ENCODE results near the gene G6PC3. TPM values are rescaled to one million over a fixed set of nuclear protein-coding genes. Genes with fewer than 3 reads are reported as not detected.
"Not testable (repeated sequence)": the region's sequence is repeated elsewhere in the genome, so short reads cannot be mapped to it uniquely, and the experiment has no call there.

G6PC3 gene
- total RNA-seq, 1 donor from 2014 or later = 16.6 TPM

- H3K4me3 ChIP-seq = no peak overlapping the region
- no peak overlapping the region for H3K27ac ChIP-seq
These were observed 48.5 kb downstream of the G6PC3 start for GRCh38 chr17:44119062-44119461.

DNA sequence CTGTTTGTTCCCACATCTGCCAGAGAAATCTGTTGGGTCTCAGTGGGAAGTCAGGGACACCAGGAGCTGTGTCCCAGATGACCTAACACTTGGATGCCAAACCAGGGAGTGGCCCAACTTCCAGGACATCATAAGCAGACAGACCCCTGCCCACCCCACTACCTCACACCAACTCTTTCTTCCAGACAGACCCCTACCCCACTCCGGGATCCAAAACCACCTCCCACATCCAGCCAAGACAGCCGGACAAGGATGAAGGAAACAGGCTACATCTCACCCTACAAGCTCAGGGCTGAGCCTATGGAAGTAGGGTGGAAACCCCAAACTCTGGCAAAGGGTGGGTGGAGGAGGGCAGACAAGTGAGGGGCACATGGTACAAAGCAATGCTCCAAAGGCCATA, 49.3 kb downstream of the G6PC3 start:
- H3K36me3 Mint-ChIP-seq = peaks cover 3% of the 10 kb centered on the region
- Histone ChIP-seq H3K4me1 (peaks cover 40% of the 10 kb centered on the region), H3F3A (ENCODE audit: low read depth) (peaks cover 43% of the 10 kb centered on the region), H3K79me2 (ENCODE audit: low read depth) (peaks cover 42% of the 10 kb centered on the region), H3K4me2 (no peak overlapping the region), H3K36me3 (no peaks in the 10 kb centered on the region), H2AFZ (replicated peaks) (no peak overlapping the region), H3K9me3 (ENCODE audit: low read depth) (no peaks in the 10 kb centered on the region), H4K20me1 (ENCODE audit: low read depth) (peaks cover 80% of the 10 kb centered on the region), H3K27ac (no peak overlapping the region), H3K9ac (no peak overlapping the region), H3K27me3 (peaks cover 4% of the 10 kb centered on the region), H3K4me3 (no peak overlapping the region)
- DNase-seq (ENCODE audit: low spot score) = no peak
- peaks cover 4% of the 10 kb centered on the region for H3K27me3 Mint-ChIP-seq (ENCODE audit: insufficient read depth, low read depth)
- H3K9me3 Mint-ChIP-seq = no peaks in the 10 kb centered on the region
- H3K4me3 Mint-ChIP-seq = peak overlapping the region; percentile 65
- no peak for TF ChIP-seq EZH2 (IDR thresholded peaks at IDR 0.05)
- TF ChIP-seq, protein P1, sequence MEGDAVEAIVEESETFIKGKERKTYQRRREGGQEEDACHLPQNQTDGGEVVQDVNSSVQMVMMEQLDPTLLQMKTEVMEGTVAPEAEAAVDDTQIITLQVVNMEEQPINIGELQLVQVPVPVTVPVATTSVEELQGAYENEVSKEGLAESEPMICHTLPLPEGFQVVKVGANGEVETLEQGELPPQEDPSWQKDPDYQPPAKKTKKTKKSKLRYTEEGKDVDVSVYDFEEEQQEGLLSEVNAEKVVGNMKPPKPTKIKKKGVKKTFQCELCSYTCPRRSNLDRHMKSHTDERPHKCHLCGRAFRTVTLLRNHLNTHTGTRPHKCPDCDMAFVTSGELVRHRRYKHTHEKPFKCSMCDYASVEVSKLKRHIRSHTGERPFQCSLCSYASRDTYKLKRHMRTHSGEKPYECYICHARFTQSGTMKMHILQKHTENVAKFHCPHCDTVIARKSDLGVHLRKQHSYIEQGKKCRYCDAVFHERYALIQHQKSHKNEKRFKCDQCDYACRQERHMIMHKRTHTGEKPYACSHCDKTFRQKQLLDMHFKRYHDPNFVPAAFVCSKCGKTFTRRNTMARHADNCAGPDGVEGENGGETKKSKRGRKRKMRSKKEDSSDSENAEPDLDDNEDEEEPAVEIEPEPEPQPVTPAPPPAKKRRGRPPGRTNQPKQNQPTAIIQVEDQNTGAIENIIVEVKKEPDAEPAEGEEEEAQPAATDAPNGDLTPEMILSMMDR (IDR thresholded peaks at IDR 0.05) = no peak
- no peak for TF ChIP-seq EZH2phosphoT487 (IDR thresholded peaks at IDR 0.05)
- H3K4me1 Mint-ChIP-seq = peaks cover 44% of the 10 kb centered on the region
- H3K27ac Mint-ChIP-seq = peak overlapping the region; percentile 37

More at GRCh38 chr17:44119062-44119461, 48.5 kb downstream of the G6PC3 start:
- Histone ChIP-seq H3K36me3 (no peaks in the 10 kb centered on the region), H3F3A (ENCODE audit: low read depth) (peaks cover 40% of the 10 kb centered on the region), H3K4me1 (peaks cover 37% of the 10 kb centered on the region), H3K79me2 (ENCODE audit: low read depth) (peaks cover 42% of the 10 kb centered on the region), H3K4me2 (peak overlapping the region; percentile 16), H3K9me3 (ENCODE audit: low read depth) (no peaks in the 10 kb centered on the region), H2AFZ (replicated peaks) (no peak overlapping the region), H3K9ac (no peak overlapping the region), H4K20me1 (ENCODE audit: low read depth) (peaks cover 87% of the 10 kb centered on the region), H3K27me3 (peaks cover 4% of the 10 kb centered on the region)
- TF ChIP-seq EZH2phosphoT487 (IDR thresholded peaks at IDR 0.05) (no peak), EZH2 (IDR thresholded peaks at IDR 0.05) (no peak)
- TF ChIP-seq, protein P1 (IDR thresholded peaks at IDR 0.05) = no peak
- no peak for DNase-seq (ENCODE audit: low spot score)
- no peak overlapping the region for H3K27ac Mint-ChIP-seq
- peak overlapping the region; percentile 65 for H3K4me3 Mint-ChIP-seq
- H3K36me3 Mint-ChIP-seq = peaks cover 3% of the 10 kb centered on the region
- peaks cover 41% of the 10 kb centered on the region for H3K4me1 Mint-ChIP-seq
- H3K27me3 Mint-ChIP-seq (ENCODE audit: insufficient read depth, low read depth) = peaks cover 4% of the 10 kb centered on the region
- no peaks in the 10 kb centered on the region for H3K9me3 Mint-ChIP-seq

GRCh38 chr17:44120281-44120680, 49.7 kb downstream of the G6PC3 start:
- H3K36me3 Mint-ChIP-seq; H3K4me2 ChIP-seq; H3K9ac ChIP-seq; H3K27me3 Mint-ChIP-seq (ENCODE audit: insufficient read depth, low read depth); H3K36me3 ChIP-seq; DNase-seq (ENCODE audit: low spot score); H3K27ac Mint-ChIP-seq; H2AFZ ChIP-seq (replicated peaks); H3K9me3 Mint-ChIP-seq; H3K27me3 ChIP-seq; H3K9me3 ChIP-seq (ENCODE audit: low read depth); H3K4me3 ChIP-seq; H3K27ac ChIP-seq: not testable (repeated sequence)
- Histone ChIP-seq H4K20me1 (ENCODE audit: low read depth) (peaks cover 75% of the 10 kb centered on the region), H3K4me1 (peaks cover 40% of the 10 kb centered on the region), H3F3A (ENCODE audit: low read depth) (peaks cover 43% of the 10 kb centered on the region), H3K79me2 (ENCODE audit: low read depth) (peaks cover 42% of the 10 kb centered on the region)
- Mint-ChIP-seq H3K4me3 (peak overlapping the region; percentile 30), H3K4me1 (peaks cover 42% of the 10 kb centered on the region)

GRCh38 chr17:44120851-44121605, 50.5 kb downstream of the G6PC3 start:
- no peak overlapping the region for H3K9ac ChIP-seq
- peaks cover 68% of the 10 kb centered on the region for H4K20me1 ChIP-seq (ENCODE audit: low read depth)
- peaks cover 42% of the 10 kb centered on the region for H3K4me1 Mint-ChIP-seq
- H3K27me3 ChIP-seq = peaks cover 4% of the 10 kb centered on the region
- peaks cover 40% of the 10 kb centered on the region for H3K4me1 ChIP-seq
- TF ChIP-seq EZH2phosphoT487 (IDR thresholded peaks at IDR 0.05) = no peak
- no peak for TF ChIP-seq EZH2 (IDR thresholded peaks at IDR 0.05)
- TF ChIP-seq, protein P1 (IDR thresholded peaks at IDR 0.05) = no peak
- peaks cover 43% of the 10 kb centered on the region for H3F3A ChIP-seq (ENCODE audit: low read depth)
- H2AFZ ChIP-seq (replicated peaks) = no peak overlapping the region
- H3K27me3 Mint-ChIP-seq (ENCODE audit: insufficient read depth, low read depth) = peaks cover 4% of the 10 kb centered on the region
- H3K27ac ChIP-seq = no peak overlapping the region
- H3K36me3 Mint-ChIP-seq = peaks cover 3% of the 10 kb centered on the region
- no peaks in the 10 kb centered on the region for H3K36me3 ChIP-seq
- no peak overlapping the region for H3K27ac Mint-ChIP-seq
- no peaks in the 10 kb centered on the region for H3K9me3 Mint-ChIP-seq
- H3K4me3 Mint-ChIP-seq = peak overlapping the region; percentile 97
- H3K9me3 ChIP-seq (ENCODE audit: low read depth) = no peaks in the 10 kb centered on the region
- peak; percentile 68 for DNase-seq (ENCODE audit: low spot score)
- H3K4me2 ChIP-seq = peak overlapping the region; percentile 99
- peak overlapping the region; percentile 98 for H3K4me3 ChIP-seq
- peaks cover 42% of the 10 kb centered on the region for H3K79me2 ChIP-seq (ENCODE audit: low read depth)

Data from neural progenitor cell (in vitro differentiated cells).